Stimulated activated CD4-positive, alpha-beta T cell treated with anti-CD3 and anti-CD28 coated beads, TNF-alpha, amount 100 ng/mL, for 24 hours (primary cell): ENCODE results near the gene ABHD14A.

Experiments
- DNase-seq, 3 experiments: peaks; one replicate each; pipeline ENCODE4 v3.0.0-alpha.2; 2020; ENCODE audit warnings: low read depth in 3 of 3

Gene ABHD14A

DNA sequence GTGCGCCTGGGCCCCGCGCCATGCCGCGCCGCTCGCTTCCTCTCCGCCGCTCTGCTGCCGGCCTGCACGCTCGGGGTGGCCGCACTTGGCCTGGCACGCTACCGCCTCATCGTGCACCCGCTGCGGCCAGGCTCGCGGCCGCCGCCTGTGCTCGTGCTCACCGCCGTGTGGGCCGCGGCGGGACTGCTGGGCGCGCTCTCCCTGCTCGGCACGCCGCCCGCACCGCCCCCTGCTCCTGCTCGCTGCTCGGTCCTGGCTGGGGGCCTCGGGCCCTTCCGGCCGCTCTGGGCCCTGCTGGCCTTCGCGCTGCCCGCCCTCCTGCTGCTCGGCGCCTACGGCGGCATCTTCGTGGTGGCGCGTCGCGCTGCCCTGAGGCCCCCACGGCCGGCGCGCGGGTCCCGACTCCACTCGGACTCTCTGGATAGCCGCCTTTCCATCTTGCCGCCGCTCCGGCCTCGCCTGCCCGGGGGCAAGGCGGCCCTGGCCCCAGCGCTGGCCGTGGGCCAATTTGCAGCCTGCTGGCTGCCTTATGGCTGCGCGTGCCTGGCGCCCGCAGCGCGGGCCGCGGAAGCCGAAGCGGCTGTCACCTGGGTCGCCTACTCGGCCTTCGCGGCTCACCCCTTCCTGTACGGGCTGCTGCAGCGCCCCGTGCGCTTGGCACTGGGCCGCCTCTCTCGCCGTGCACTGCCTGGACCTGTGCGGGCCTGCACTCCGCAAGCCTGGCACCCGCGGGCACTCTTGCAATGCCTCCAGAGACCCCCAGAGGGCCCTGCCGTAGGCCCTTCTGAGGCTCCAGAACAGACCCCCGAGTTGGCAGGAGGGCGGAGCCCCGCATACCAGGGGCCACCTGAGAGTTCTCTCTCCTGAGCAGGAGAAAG is 18.7 kb upstream of the ABHD14A start:
- peak in 1 of 3 experiments; percentile 31 for DNase-seq

DNA sequence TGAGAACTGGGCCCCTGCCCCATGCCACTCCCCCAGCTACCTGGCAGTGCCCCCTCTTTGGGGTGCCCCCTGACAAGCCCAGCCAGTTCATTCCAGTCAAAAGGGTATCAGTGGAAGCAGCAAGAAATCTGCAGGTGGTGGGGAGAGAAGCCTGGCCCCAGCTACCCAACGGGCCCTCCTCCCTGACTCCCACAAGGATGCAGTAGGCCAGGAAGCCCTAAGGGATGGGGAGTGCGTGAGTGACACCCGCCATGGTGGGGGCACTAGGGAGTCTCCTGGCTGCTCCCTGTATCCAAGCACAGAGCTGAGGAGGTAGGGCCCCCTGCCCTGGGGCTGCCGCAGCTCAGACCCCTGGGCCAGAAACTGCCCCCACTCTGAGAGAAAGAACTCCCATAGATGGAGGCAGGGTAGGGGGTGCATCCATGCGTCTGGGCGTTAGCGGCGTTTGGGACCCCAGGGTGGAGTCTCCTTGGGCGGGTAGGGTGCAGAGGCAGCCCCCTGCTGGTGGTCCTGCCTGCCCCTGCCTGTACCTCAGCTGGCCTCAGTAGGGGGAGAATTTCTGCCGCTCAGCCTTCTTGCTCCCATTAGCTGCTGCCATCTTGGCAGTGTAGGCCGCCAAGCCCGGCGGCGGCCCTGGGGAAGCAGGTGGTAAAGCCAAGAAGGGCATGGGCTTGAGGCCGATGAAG is 17.2 kb upstream of the ABHD14A start:
- DNase-seq = no peak

DNA sequence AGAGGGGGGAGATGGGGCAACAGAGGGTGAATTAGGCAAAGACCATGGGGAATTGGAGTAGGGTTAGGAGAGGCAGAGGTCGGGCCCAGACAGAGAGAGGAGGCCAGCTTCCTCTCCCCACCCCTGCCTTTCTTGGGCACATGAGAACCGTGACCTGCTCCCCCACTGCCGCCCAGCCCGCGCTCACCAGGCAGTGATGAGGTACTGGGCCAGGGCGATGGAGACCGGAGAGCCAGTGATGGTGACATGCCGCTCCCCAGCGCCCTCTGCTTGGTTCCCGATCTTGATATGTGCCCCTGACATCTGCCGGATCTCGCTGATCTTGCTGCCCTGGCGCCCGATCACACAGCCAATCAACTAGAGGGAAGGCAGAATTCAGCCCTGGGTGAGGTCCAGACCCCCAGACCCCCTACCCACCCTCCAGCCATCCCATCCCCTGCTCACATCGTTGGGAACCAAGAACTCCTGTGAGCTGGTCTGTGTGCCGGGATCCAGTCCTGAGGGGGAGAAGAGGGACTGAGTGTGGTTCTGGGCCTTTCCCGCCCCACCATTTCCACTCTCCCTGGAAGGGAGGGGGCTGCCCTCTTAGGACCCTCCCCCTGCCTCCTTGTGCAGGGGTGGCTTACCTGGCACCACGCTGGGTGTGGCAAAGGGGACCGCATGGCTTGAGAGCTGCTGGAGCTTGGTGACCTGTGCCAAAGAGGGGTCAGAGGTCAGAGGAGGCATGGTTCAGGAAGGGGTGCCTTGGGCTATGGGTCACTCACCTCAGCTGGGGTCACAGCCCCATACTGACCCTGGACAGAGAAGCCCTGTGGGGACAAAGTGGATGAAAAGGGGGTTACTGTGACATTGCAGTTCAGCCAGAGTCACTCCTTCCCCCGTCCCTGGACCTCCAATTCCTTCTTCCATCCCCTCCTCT is 16.0 kb upstream of the ABHD14A start:
- no peak for DNase-seq

DNA sequence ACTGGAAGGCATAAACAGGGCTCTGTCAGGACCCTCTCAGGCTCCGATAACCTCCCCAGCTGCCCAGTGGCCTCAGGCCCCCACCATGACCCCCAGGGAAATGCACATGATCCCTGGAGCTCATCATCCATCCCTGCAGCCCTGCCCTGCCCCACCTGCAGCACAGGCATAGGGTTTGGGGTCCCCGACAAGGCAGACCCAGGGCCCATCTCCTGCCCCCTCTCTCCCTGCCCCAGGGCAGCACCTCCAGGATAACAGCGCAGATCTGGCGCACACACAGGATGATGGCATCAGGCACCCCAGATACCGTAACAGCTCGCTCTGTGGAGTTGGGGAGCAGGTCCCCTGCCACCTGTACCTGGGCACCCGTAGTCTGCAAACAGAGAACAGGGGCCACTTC is 15.2 kb upstream of the ABHD14A start:
- DNase-seq = no peak

DNA sequence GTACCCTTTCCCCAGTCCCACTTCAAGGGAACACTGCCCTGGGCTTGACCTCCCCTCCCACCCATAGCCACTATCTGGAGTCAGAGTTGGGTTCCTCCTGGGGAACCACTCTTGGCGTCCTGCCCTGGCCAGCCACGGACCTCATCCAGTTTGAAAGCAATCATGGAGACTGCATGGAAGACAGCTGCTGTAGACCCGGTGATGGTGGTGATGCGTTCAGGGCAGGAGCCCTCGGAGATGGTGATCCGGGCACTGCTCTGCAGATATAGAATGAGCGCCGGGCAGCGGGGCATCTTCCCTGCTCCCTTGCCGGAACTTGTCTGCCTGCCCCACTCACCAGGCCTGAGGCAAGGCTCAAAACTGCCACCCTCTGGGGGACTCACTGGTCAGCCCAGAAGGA is 14.5 kb upstream of the ABHD14A start:
- no peak for DNase-seq

DNA sequence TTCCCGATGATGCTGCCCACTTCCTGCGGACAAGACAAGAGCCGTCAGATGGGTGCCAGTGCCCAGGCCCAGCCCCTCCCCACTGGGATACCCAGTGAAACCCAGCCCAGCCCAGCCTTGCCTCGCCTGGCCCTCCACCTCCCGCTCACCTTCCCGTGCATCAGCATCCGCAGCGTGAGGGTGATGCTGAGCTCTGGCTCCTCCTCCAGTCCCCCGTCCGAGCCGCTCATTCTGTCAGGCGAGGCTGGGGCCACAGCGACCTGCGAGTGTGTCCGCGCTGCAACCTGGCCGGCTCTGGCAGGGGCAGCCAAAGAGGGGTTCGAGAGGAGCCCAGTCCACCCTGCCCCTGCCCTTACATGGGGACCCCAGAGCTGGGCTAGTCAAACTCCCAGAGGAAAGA is 13.9 kb upstream of the ABHD14A start:
- no peak for DNase-seq

DNA sequence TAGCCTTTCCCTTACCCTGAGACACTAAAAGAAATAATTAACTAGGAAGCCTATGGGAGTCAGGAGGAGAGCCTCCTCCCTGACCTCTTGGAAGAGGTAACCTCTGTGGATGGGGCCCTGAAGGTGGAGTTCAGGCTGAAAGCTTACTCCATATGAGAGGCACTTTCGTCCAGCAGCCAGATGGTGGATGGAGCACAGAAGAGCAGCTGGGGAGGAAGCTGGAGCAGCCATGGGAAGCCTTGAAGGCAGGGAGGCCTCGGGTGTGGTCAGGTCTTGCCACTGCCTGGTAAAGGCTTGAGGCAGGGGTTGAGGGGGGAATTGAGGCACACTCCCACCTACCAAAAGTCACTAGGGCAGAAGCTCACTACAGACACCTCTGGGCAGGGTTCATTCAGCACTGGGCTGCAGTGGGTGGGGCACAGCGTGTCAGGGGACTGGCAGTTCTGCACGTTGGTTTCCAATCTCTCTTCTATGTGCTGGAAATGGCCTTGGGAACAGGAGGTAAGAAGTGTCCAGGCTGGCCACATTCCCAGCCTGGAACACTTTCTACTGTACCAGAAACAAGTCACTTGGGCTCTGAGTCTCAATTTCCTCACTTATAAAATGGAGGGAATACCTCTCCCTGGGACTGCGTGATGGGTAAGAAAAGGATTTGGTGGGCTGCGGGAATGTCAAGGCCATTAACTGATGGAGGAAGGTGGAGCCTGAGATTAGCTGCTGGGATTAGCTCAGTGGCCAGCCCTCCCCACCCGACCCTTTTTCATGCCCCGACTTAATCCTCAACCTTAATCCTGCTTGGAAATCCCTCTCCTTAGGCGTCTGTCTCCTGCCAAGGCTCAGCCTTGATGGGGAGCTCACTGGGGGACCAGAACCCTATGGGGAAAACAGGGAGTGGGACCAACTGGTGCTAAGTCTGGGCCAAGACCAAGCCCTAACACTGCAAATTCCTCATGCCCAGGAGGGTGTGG is 13.0 kb upstream of the ABHD14A start:
- no peak for DNase-seq

DNA sequence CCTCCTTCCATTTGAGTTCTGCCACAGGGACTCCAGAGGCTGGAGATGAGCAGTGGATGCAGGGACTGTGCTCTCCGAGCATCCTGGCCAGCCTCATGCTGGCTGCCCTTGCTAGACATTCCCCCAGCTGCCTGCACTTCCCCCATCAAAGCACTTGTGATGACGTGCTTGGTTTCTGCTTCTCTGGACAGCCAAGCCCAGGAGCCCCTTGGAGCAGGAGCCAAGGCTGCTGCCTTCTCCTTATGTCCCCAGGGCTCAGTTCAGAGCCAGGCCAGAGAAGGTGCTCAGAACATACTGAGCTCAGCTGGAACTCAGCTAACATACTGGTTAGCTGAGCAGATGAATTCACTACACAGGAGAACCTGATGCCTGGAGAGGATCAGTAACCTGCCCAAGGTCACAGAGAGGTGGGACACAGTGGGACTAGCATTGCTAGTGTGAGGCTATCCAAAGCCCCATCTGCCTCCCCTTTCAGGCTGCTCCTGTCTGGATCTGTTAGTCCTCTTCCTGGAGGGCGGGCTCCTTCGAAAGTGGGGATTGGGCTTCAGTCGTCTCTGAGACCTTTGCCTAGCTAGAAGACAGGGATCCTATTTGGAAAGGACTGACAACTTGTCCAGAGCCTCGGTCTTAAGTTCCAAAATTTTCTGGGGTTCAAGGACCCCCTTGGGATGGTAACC is 11.9 kb upstream of the ABHD14A start:
- no peak for DNase-seq

DNA sequence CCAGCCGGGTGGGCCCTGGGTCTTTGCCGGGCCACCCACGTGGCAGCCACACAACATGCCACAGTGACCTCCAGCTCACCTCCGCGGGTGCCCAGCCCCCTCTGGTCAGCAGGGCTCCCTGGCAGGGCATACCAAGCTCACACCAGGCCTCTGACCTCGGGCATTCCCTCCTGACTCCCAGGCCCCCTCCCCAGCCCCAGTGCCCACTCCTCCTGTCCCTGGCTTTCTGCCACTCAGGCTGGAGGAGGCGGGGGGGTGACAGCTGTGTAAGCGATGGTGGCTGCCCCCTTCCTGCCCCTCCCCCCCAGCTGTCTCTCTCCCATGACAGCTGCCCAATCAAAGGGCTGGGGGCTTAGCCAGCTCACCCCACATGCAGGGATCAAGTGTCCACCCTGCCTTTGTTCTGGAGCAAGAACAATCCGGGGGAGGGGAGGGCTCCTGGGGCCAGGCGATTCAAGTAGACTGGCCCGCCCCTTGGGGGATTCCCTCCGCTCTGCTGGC is 10.9 kb upstream of the ABHD14A start:
- DNase-seq = no peak

DNA sequence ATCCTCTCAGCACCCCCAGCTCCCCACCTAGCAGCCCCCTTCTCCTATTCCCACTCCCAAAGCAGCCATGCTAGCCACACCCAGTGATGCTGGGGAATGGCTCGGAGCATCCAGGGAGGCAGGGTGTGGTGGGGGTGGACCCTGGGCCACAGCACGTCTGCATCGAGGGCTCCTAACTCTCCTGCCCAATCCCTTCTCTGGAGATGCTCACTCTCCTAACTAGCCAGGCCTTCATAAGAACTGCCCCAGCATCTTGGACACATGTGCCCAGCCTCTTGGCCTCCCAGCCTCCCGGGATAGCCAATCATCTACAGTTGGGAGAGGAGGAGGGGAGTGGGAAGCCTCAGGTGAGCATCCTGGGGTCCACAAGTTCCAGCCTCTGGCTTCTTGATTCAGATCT is 10.3 kb upstream of the ABHD14A start:
- DNase-seq = no peak

DNA sequence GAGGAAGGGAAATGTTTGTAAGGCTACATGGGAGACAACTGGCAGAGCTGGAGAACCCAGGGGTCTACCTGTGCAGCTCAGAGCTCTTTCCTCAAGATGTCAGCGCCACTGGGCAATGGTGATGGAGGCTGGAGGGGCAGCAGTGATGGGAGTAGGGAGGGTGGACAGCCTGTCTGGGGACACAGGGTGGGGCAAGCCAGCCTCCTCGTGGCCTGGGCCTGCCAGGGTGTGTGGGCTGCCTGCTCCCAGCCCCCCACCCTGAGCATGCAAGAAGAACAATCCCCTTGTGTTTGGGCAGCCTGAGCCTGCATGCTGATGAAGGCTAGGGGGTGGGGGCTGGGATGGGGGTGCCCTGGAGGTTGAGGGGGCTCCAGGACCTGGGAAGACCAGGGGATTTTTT is 8.8 kb upstream of the ABHD14A start:
- DNase-seq = no peak

DNA sequence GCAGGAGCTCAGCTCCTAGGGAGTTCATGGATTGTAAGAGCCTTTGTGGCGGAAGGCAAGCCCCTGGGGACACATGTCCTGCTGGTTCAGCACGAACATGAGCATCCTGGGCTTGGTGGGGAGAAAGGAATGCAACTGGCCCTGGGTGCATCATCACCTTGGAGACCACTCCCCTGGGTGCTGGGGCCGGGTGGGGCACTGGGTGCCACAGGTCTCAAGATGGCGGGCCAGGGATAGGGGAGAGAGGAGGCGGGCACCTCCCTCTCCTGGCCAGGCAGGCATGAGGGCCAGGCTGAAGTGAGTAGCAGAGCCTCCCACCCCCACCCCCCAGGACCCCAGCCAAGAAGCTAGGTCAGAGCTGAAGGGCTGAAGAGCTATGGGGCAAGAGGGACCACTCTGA is 8.4 kb upstream of the ABHD14A start:
- no peak for DNase-seq

DNA sequence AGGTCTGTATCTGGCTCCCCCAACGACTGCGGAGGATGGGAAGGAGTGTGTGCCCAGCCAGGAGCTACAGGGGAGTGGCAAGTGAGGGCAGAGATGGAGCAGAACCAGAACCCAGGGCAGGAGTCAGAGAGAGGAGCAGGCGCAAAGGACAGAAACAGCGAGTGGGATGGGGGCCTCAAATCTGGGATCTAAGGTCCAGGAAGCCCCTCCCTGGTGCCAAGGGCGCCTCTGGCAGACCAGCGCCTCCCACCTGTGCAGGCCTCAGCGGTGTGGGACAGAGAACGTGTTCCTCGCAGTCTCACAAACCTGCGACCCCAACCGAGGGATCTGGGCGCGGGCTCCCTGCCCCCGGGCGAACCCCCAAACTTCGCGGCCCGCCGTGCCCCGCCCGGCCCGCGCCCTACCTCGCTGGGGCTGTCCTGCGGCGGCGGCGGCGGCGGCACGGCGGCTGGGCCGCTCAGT is 7.9 kb upstream of the ABHD14A start:
- DNase-seq = no peak

DNA sequence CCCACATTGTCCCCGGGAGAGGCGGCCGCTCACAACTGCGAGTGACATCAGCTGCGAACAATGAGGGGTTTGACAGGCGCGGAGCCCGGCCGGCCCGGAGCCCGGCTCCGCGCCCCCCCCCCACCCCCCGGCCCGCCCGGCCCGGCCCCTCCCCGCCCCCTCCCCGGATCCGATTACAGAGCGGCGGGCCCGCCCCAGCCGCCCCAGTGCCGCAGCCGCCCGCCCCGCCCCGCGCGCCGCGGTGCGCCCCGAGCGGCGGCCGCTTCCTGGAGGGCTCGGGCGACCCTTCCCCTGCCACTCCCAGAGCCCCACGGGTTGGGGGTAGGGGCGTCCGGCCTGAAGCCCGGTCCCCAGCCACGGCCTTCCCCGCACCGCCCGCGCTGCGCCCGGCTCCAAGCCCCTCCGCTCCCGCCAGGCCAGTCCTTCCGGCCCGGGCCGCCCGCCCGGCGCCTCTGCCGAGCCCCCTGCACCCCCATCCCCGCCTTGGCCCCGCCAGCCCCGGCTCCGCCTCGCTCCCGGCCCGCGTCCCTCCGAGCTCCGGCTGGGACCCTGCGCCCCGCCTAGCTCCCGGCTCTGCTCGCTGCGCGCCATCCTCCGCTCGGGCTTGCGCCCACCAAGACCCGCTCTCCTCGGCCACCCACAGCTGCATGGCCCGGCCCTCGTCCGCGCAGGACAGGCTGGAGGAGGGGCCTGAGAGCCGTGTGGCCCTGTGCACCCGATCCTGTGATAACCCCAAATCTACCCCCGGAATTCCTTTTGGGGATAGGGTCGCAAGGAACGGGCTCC is 7.3 kb upstream of the ABHD14A start, which contains the start of gene PCBP4:
TSS of gene PCBP4 (minus strand) at position 71 of the 786 bp plus-strand sequence. CDS start 6,214 bp downstream, outside the sequence.
- DNase-seq = peak in 1 of 3 experiments; percentile 33

DNA sequence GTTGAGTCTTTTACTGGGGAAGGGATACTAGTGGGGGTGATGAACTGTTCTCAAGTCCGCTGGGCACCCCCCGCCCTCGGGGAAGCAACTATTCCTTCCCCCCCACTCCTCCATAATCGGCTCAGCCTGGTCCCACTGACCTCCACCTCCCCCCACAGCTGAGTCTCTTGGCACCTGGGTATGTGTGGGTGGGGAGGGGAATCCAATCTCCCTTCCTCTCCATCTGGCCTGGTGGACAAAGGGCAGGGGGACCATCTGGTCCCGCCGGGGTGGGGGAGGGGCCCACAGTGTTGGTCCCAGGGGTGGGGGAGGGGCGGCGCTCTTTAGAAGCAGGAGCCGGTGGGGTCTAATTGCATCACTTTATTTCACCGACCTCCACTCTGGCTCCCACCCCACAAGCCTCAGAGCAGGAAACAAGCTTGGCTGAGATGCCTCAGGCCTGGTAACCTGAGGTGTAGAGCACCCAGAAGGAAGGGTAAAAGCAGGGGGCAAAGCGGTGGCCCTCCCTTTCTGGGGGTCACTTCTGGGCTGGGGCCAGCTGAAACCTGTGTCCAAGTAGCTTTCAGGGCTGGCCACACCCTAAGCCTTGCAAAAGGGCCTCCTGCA is 6.6 kb upstream of the ABHD14A start:
- DNase-seq = no peak

DNA sequence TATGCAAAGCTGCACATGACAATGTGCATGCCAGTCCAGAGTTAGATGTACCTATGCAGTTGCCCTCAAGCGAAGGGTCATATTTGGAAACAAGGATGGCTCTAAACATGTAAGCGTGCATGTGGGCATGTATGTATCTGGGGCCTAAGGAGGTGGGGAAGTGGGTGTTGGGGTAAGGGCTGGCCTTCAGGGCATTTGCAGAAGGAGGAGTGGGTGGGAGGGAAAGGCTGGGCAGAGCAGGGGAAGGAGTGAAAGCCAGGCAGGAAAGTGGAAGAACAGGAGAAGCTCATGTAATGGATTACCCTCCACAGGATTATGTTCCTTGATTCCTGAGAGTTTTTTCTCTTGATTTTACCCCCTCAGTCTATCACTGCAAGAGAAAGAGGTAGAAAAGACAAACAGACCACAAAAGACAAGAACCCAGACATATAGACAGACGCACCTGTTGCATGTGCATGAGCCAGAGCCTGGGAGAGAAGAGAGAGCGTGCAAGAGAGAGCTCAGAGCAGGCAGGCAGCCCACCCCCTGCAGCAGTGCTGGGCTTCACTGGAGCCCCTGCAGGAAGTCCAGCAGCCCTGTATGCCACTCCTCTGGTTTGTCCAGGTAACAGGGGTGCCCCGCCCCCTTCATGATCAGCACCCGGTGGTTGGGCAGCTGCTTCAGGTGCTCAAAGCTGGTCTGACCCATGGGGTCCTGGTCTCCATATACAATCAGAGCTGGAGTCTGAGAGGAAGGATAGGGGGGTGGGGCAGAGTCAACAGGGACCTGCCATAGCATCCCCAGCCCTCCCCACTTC is 5.8 kb upstream of the ABHD14A start:
- DNase-seq = no peak

DNA sequence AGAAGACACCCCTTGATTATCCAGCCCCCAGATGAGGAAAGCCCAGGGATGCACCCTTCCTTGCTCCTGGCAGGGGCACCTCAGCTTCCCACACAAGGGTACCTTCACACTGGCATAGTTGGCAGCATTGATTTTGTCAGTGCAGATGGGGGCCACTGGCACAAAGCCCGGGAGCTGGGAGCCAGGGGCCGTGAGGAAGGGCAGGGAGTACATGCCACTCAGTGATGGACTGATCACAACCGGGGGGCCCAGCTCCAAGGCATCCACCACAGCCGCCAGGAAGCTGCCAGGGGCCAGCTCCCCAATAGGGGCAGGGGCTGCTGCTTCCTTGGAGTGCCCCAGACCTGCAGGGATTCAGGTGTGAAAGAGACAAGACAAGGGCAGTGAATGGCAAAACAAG is 5.0 kb upstream of the ABHD14A start:
- no peak for DNase-seq
